KMS-11 (cell line): ENCODE results near the gene PTPRN2.

Experiments
- H2AFZ ChIP-seq: fragments of 200-600 bp; sonication (generic); 2 replicates; pipeline ENCODE4 v1.6.1; 2016; ENCODE audit warnings: antibody characterized with exemption, mixed run types, low read depth
- H3K27ac ChIP-seq: fragments of 200-600 bp; sonication (generic); 2 replicates; pipeline ENCODE4 v1.6.1; 2016; ENCODE audit warnings: mild to moderate bottlenecking, mixed run types
- H3K27me3 ChIP-seq: fragments of 200-600 bp; sonication (generic); 2 replicates; pipeline ENCODE4 v1.6.1; 2017; ENCODE audit warnings: mild to moderate bottlenecking, low read depth, mixed run types, moderate library complexity; ENCODE audit not compliant: insufficient read depth
- H3K36me3 ChIP-seq: fragments of 200-600 bp; sonication (generic); 2 replicates; pipeline ENCODE4 v1.6.1; 2017; ENCODE audit warnings: mild to moderate bottlenecking, mixed run types; ENCODE audit not compliant: insufficient read depth
- H3K4me1 ChIP-seq: fragments of 200-600 bp; sonication (generic); 2 replicates; pipeline ENCODE4 v1.6.1; 2016; ENCODE audit warnings: mild to moderate bottlenecking, low read depth, mixed run types; ENCODE audit not compliant: poor library complexity, severe bottlenecking
- H3K4me2 ChIP-seq: fragments of 200-600 bp; sonication (generic); 2 replicates; pipeline ENCODE4 v1.7.0; 2016; ENCODE audit warnings: mild to moderate bottlenecking, mixed run types
- H3K4me3 ChIP-seq: fragments of 200-600 bp; sonication (generic); IDR thresholded peaks from 2 replicates; pipeline ENCODE4 v1.6.1; 2017; ENCODE audit warnings: low read depth, low read length, mixed read lengths; ENCODE audit not compliant: insufficient read depth
- H3K79me2 ChIP-seq: fragments of 200-600 bp; sonication (generic); 2 replicates; pipeline ENCODE4 v1.6.1; 2016; ENCODE audit warnings: low read depth, mixed run types; ENCODE audit not compliant: insufficient read depth
- H3K9ac ChIP-seq: fragments of 200-600 bp; sonication (generic); 2 replicates; pipeline ENCODE4 v1.6.1; 2016; ENCODE audit warnings: mild to moderate bottlenecking, mixed run types
- H4K20me1 ChIP-seq: fragments of 200-600 bp; sonication (generic); 2 replicates; pipeline ENCODE4 v1.6.1; 2016; ENCODE audit warnings: mild to moderate bottlenecking, mixed run types; ENCODE audit not compliant: insufficient read depth
- CTCF ChIP-seq: fragments of 200-600 bp; sonication (generic); conservative IDR thresholded peaks from 2 replicates; pipeline ENCODE4 v1.6.1; 2017; ENCODE audit warnings: low read depth, mild to moderate bottlenecking, antibody characterized with exemption, low read length, moderate library complexity, mixed read lengths

The PTPRN2 gene

GRCh38 chr7:157650801-157651200, 936.8 kb downstream of the PTPRN2 start:
- Histone ChIP-seq H3K4me1 (no peaks in the 10 kb centered on the region), H3K36me3 (no peaks in the 10 kb centered on the region), H3K79me2 (no peaks in the 10 kb centered on the region), H3K27ac (no peak overlapping the region), H4K20me1 (no peaks in the 10 kb centered on the region), H3K9ac (no peak overlapping the region), H3K4me3 (no peak overlapping the region), H3K27me3 (peaks cover 12% of the 10 kb centered on the region), H3K4me2 (no peak overlapping the region), H2AFZ (no peak overlapping the region)
- TF ChIP-seq CTCF = no peak

GRCh38 chr7:157650131-157650631, 937.4 kb downstream of the PTPRN2 start:
- peaks cover 12% of the 10 kb centered on the region for H3K27me3 ChIP-seq
- H3K4me3 ChIP-seq = no peak overlapping the region
- H3K27ac ChIP-seq = no peak overlapping the region
- no peak overlapping the region for H2AFZ ChIP-seq
- no peaks in the 10 kb centered on the region for H3K36me3 ChIP-seq
- H3K4me1 ChIP-seq = no peaks in the 10 kb centered on the region
- H3K79me2 ChIP-seq = no peaks in the 10 kb centered on the region
- no peak overlapping the region for H3K9ac ChIP-seq
- no peak for TF ChIP-seq CTCF
- H4K20me1 ChIP-seq = no peaks in the 10 kb centered on the region
- H3K4me2 ChIP-seq = no peak overlapping the region

GRCh38 chr7:157646551-157646950, 941.1 kb downstream of the PTPRN2 start:
- Histone ChIP-seq H3K4me1 (no peaks in the 10 kb centered on the region), H3K4me2 (no peak overlapping the region), H3K27me3 (peaks cover 15% of the 10 kb centered on the region; the same call in 1 of the 2 replicates), H3K9ac (no peak overlapping the region), H4K20me1 (no peaks in the 10 kb centered on the region), H3K36me3 (no peaks in the 10 kb centered on the region), H3K27ac (no peak overlapping the region), H3K79me2 (no peaks in the 10 kb centered on the region), H3K4me3 (no peak overlapping the region), H2AFZ (no peak overlapping the region)
- no peak for TF ChIP-seq CTCF

GRCh38 chr7:157645539-157645938, 942.1 kb downstream of the PTPRN2 start:
- no peak overlapping the region for H3K9ac ChIP-seq
- H3K27ac ChIP-seq = no peak overlapping the region
- H3K36me3 ChIP-seq = no peaks in the 10 kb centered on the region
- H3K4me2 ChIP-seq = no peak overlapping the region
- peaks cover 12% of the 10 kb centered on the region; the same call in 1 of the 2 replicates for H3K27me3 ChIP-seq
- no peak for TF ChIP-seq CTCF
- H3K79me2 ChIP-seq = no peaks in the 10 kb centered on the region
- no peak overlapping the region for H2AFZ ChIP-seq
- H3K4me3 ChIP-seq = no peak overlapping the region
- H4K20me1 ChIP-seq = no peaks in the 10 kb centered on the region
- no peaks in the 10 kb centered on the region for H3K4me1 ChIP-seq

GRCh38 chr7:157644946-157645345, 942.7 kb downstream of the PTPRN2 start:
- Histone ChIP-seq H3K27ac (no peak overlapping the region), H3K4me2 (no peak overlapping the region), H3K4me1 (no peaks in the 10 kb centered on the region), H2AFZ (no peak overlapping the region), H3K27me3 (peaks cover 12% of the 10 kb centered on the region; the same call in 1 of the 2 replicates), H3K36me3 (no peaks in the 10 kb centered on the region), H3K9ac (no peak overlapping the region), H3K79me2 (no peaks in the 10 kb centered on the region), H3K4me3 (no peak overlapping the region), H4K20me1 (no peaks in the 10 kb centered on the region)
- no peak for TF ChIP-seq CTCF
